A673 (cell line): ENCODE results near the gene SLC48A1. TPM values are rescaled to one million over a fixed set of nuclear protein-coding genes. Genes with fewer than 3 reads are reported as not detected.

Source experiments
- BruUV-seq: library from RNA; stranded (reverse); fragments of 400-500 nt; replicated peaks from 2 replicates; lab custom pipeline; 2021; lab: Mats Ljungman, UMichigan
- CTCF ChIA-PET: fragments of 300-600 bp; sonication (Branson Sonifier 250); formaldehyde crosslinking; loops from one replicate; lab custom pipeline; 2022; ENCODE audit warnings: antibody characterized with exemption; lab: Charles Lee
- POLR2A ChIA-PET: fragments of 300-600 bp; sonication (Branson Sonifier 250); formaldehyde crosslinking; loops from one replicate; lab custom pipeline; 2022; ENCODE audit warnings: antibody characterized with exemption; ENCODE audit not compliant: low non-redundant PET; lab: Charles Lee
- DNase-seq: peaks from one replicate; pipeline ENCODE4 v3.0.0-alpha.2; 2015; ENCODE audit warnings: low spot score
- H3K27ac ChIP-seq: fragments of 200-600 bp; sonication (generic); 2 replicates; pipeline ENCODE4 v1.5.1; 2016; ENCODE audit warnings: mixed run types, low read depth, mild to moderate bottlenecking, mixed read lengths, antibody characterized with exemption, low read length; ENCODE audit not compliant: poor library complexity, severe bottlenecking
- H3K27me3 ChIP-seq: fragments of 200-600 bp; sonication (generic); replicated peaks from 2 replicates; pipeline ENCODE4 v1.6.1; 2017; ENCODE audit warnings: mixed run types, low read depth, mild to moderate bottlenecking, mixed read lengths, antibody characterized with exemption, low read length; ENCODE audit not compliant: insufficient read depth, poor library complexity
- H3K36me3 ChIP-seq: fragments of 200-600 bp; sonication (generic); 2 replicates; pipeline ENCODE4 v1.6.1; 2016; ENCODE audit warnings: mixed run types, mild to moderate bottlenecking, mixed read lengths, antibody characterized with exemption, low read length; ENCODE audit not compliant: insufficient read depth, poor library complexity, severe bottlenecking
- H3K4me1 ChIP-seq: fragments of 200-600 bp; sonication (generic); 2 replicates; pipeline ENCODE4 v1.6.1; 2017; ENCODE audit warnings: mixed run types, mild to moderate bottlenecking, mixed read lengths, antibody characterized with exemption, low read length; ENCODE audit not compliant: insufficient read depth, poor library complexity, severe bottlenecking
- H3K4me3 ChIP-seq: fragments of 200-600 bp; sonication (generic); 2 replicates; pipeline ENCODE4 v1.5.1; 2016; ENCODE audit warnings: low read depth, mixed run types, mild to moderate bottlenecking, mixed read lengths, low read length; ENCODE audit not compliant: poor library complexity, severe bottlenecking
- H3K9me3 ChIP-seq: fragments of 200-600 bp; sonication (generic); 2 replicates; pipeline ENCODE4 v1.6.1; 2016; ENCODE audit warnings: mixed run types, low read depth, mild to moderate bottlenecking, mixed read lengths, antibody characterized with exemption, low read length; ENCODE audit not compliant: poor library complexity, severe bottlenecking
- CTCF ChIP-seq: fragments of 300-800, 200-600 bp; sonication (generic); conservative IDR thresholded peaks from 2 replicates; pipeline ENCODE4 v1.5.1; 2017; ENCODE audit warnings: low read depth, mild to moderate bottlenecking, antibody characterized with exemption, low read length, moderate library complexity, mixed read lengths
- EZH2 ChIP-seq: fragments of 200-600 bp; sonication (generic); IDR thresholded peaks from 2 replicates; pipeline ENCODE4 v1.6.1; 2017; ENCODE audit warnings: borderline replicate concordance, low read depth, mild to moderate bottlenecking, mixed read lengths, antibody characterized with exemption, low read length; ENCODE audit not compliant: poor library complexity, severe bottlenecking
- intact Hi-C: fragments of 100-400 bp; cut with micrococcal nuclease; formaldehyde crosslinking; loops from one replicate; pipeline ENCODE4 v1.10.0; 2022; ENCODE audit not compliant: unreplicated experiment
- total RNA-seq: library from RNA; stranded (reverse); gene quantifications from 2 replicates; pipeline ENCODE4 v1.2.3, GENCODE V29; 2021

SLC48A1 gene
- total RNA-seq, 1 experiment from 2014 or later, result 39.3 TPM

GRCh38 chr12:47754126-47754525 is 18.9 kb upstream of the SLC48A1 start:
- H3K9me3 ChIP-seq, result no peaks in the 10 kb centered on the region
- intact Hi-C loops, result no loop called here
- no TSS peak for BruUV-seq
- ChIA-PET CTCF (interaction anchor here (2.0 kb wide), 1 partner anchor 13 kb away, joined by 8 read pairs; no protein-coding TSS in a partner anchor), POLR2A (no interaction called here)
- H3K36me3 ChIP-seq, result no peaks in the 10 kb centered on the region
- no peak for DNase-seq
- no peak overlapping the region for H3K27ac ChIP-seq
- H3K4me1 ChIP-seq, result peaks cover 24% of the 10 kb centered on the region
- no peaks in the 10 kb centered on the region for H3K27me3 ChIP-seq
- no peak overlapping the region for H3K4me3 ChIP-seq
- TF ChIP-seq EZH2 (no peak), CTCF (no peak)

- TF ChIP-seq EZH2, result no peak
- Histone ChIP-seq H3K4me1 (peaks cover 30% of the 10 kb centered on the region), H3K27ac (no peak overlapping the region), H3K9me3 (no peaks in the 10 kb centered on the region), H3K36me3 (no peaks in the 10 kb centered on the region), H3K4me3 (no peak overlapping the region), H3K27me3 (no peaks in the 10 kb centered on the region)
- CTCF ChIA-PET, result interaction anchor here (1.0 to 2.0 kb wide), 2 partner anchors 13 to 20 kb away, joined by 3 to 8 read pairs; no protein-coding TSS in a partner anchor
- intact Hi-C loops, result no loop called here
- no peak for DNase-seq
- no TSS peak for BruUV-seq
- POLR2A ChIA-PET, result interaction anchor here (0.6 kb wide), 1 partner anchor 18 kb away, joined by 3 read pairs; no protein-coding TSS in a partner anchor
These were observed 18.2 kb upstream of the SLC48A1 start for GRCh38 chr12:47754881-47755280.

- Histone ChIP-seq H3K9me3 (no peaks in the 10 kb centered on the region), H3K4me3 (no peak overlapping the region), H3K36me3 (no peaks in the 10 kb centered on the region), H3K27ac (no peak overlapping the region), H3K4me1 (peaks cover 30% of the 10 kb centered on the region), H3K27me3 (no peaks in the 10 kb centered on the region)
- no TSS peak for BruUV-seq
- TF ChIP-seq EZH2, result no peak
- no peak for TF ChIP-seq CTCF
- no peak for DNase-seq
- intact Hi-C loops, result no loop called here
- ChIA-PET POLR2A (interaction anchor here (0.6 kb wide), 1 partner anchor 17 kb away, joined by 3 read pairs; no protein-coding TSS in a partner anchor), CTCF (interaction anchor here (0.7 to 2.0 kb wide), 3 partner anchors 14 to 159 kb away, joined by 3 to 8 read pairs (median 4); no protein-coding TSS in a partner anchor)
These were observed 17.1 kb upstream of the SLC48A1 start for GRCh38 chr12:47755655-47756562.
